Right cardiac atrium (tissue), 5 donors: ENCODE results near the gene PTPRG. TPM values are rescaled to one million over a fixed set of nuclear protein-coding genes. Genes with fewer than 3 reads are reported as not detected.
A peak's percentile ranks its signal among the peaks of the same experiment; 100 is the strongest.

Source experiments
- ATAC-seq, 2 donors: fragments of 200-7000 bp; cut with Tn5 transposase; one replicate each; pipeline versions ENCODE4 v1.8.0 to v1.9.1; 2020; ENCODE audit warnings: moderate library complexity in 2 of 2, mild to moderate bottlenecking in 1 of 2
- DNase-seq, 3 donors: peaks; one replicate each; pipeline ENCODE4 v3.0.0-alpha.2; 2020
- H3K27ac ChIP-seq: one replicate; pipeline ENCODE4 v1.5.1; 2013; ENCODE audit warnings: mild to moderate bottlenecking, low read length, control low read depth, moderate library complexity
- H3K27me3 ChIP-seq: one replicate; pipeline ENCODE4 v1.6.1; 2013; ENCODE audit not compliant: control insufficient read depth, insufficient read depth
- H3K4me1 ChIP-seq: one replicate; pipeline ENCODE4 v1.6.1; 2013; ENCODE audit warnings: low read length; ENCODE audit not compliant: control insufficient read depth, insufficient read depth
- H3K4me3 ChIP-seq: one replicate; pipeline ENCODE4 v1.5.1; 2013; ENCODE audit warnings: low read length, control low read depth
- H3K9me3 ChIP-seq: one replicate; pipeline ENCODE4 v1.6.1; 2013; ENCODE audit warnings: low read length; ENCODE audit not compliant: control insufficient read depth
- WGBS: extraction: QIAGEN DNeasy Blood & Tissue Kit; methylation state at CpG from one replicate; pipeline ENCODE4 v1.1.7; 2013; 5-methylcytosine and 5-hydroxymethylcytosine counted together
- intact Hi-C, 4 donors: fragments of 100-400 bp; cut with DNase I; formaldehyde crosslinking; loops; one replicate each; pipeline versions ENCODE4 v1.11.0 to v1.14.0; 2022 to 2023
- polyA plus RNA-seq: library from polyadenylated mRNA; stranded (reverse); fragments of 200-250 nt; gene quantifications from one replicate; pipeline ENCODE4 v1.2.3, GENCODE V29; 2013
- total RNA-seq, 4 donors: library from RNA; stranded (reverse); fragmentation: NEBNext Ultra II Directional; extraction: Animal tissue kit (Norgen Biotek cat#: 25700); gene quantifications; one replicate each; pipeline ENCODE4 v1.2.1, GENCODE V29; 2021
- donor health status: healthy with polysubstance abuse.
- donor health status: DM: no; HTN: yes; CAD: no.
- donor health status: DM: no; HTN: no; CAD: no.
- donor health status: DM: no; HTN: yes; CAD: no; lungs with severe emphysema.
- donor health status: DM: yes; HTN: yes; CAD: no.

Gene PTPRG
- total and polyA plus RNA-seq, 5 donors, result 8.6 to 50.7 (median 32.3) TPM

DNA sequence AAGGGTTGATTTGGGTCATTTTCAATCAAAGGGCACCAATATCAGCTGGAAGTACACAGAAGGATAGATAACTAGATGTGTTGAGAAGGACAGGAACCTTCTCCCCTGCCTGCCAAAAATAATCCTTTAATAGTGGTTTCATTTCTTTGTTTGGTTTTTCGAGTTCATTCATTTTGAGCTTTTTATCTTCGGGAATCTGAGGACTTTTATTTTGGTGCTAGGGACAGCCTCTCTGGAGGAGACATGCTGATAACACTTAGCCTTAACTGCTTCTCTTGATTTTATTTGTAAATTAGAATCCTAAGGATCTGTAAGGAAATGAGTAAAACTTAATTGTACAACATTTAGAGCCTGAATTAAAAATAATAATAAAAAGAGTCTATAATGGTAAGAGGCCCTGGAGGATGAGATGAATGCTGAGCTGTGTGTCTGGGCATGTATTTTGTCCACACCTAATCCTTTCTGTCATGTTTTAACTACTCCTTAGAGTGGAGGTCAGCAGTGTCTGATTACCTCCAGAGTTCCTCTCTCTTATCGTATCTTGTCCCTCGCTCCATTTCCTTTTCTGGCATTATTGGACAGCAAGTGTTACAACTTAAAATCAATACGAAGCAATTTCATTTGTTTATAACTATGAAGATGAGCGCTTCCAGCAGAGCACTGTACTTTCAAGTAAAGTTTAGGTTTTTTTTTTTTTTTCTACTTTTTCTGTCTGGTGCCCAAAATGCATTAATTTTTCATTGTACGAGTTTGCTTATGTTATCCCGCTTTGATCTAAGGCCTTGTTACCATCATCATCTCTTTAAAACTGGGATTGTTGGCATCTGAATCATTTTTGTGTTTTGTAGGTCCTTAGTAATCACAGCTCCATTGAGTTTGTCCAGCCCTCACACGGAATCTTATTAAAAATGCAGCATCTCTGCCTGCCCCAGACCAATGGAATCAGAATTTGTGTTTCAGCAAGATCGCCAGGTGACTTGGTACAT, 22.8 kb downstream of the PTPRG start:
- Histone ChIP-seq H3K4me3 (no peak overlapping the region), H3K27ac (no peak overlapping the region), H3K27me3 (no peaks in the 10 kb centered on the region), H3K4me1 (peaks cover 9% of the 10 kb centered on the region), H3K9me3 (no peaks in the 10 kb centered on the region)
- 69% methylated on average over 10 of the region's 10 CpGs for WGBS
- no peak for ATAC-seq
- intact Hi-C loops, result no loop called here
- DNase-seq, result no peak

DNA sequence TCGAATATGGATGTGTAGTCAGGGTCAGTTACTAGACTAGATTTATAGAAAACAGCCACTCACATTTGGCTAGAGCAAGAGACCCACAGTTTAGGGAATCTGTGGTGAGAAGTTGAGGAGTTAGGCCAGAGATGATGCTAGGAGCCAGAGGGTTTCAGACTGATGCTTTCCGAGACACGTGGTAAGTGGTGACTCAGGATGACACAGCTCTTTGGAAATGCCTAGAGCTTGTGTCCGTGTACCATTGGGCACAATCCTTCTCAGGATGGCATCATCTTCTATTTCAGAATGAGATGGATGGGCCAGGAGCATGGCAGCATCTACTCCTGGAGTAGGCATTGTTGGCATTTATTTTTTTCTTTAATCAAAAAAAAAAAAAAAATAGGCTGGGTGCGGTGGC, 28.5 kb downstream of the PTPRG start:
- Histone ChIP-seq H3K9me3 (no peaks in the 10 kb centered on the region), H3K27ac (no peak overlapping the region), H3K4me3 (no peak overlapping the region), H3K27me3 (no peaks in the 10 kb centered on the region), H3K4me1 (peaks cover 12% of the 10 kb centered on the region)
- intact Hi-C loops, result loop anchor here in 2 of 4 donors (10.0 kb wide), 2 partner anchors 55 to 105 kb away; no protein-coding TSS in a partner anchor
- 88% methylated on average over 5 of the region's 5 CpGs for WGBS
- ATAC-seq (peak in 1 of 2 donors; percentile 10), DNase-seq (no peak)

DNA sequence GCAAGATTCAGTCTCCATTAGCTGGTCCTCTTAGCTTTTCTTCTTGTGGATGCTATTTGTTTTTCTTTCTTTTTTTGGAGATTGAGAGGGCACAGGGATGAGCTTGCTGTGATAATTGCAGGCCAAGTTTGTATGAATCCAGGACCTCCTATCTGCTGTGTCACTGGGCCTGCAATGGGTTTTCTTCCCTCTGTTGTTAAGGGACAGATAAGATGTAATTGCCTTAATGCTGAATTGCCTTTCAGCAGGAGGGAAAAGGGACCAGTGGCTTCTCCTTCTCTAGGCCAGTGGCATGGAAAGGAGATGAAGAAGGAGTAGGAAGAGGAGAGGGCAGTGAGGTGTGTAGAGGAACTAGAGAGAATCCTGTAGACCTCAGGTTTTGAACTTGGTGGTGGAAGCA, 29.9 kb downstream of the PTPRG start:
- intact Hi-C loops, result loop anchor here in 2 of 4 donors (10.0 kb wide), 2 partner anchors 54 to 104 kb away; no protein-coding TSS in a partner anchor
- Histone ChIP-seq H3K27me3 (no peaks in the 10 kb centered on the region), H3K4me1 (peaks cover 12% of the 10 kb centered on the region), H3K4me3 (no peak overlapping the region), H3K27ac (no peak overlapping the region), H3K9me3 (no peaks in the 10 kb centered on the region)
- DNase-seq (no peak), ATAC-seq (no peak)

DNA sequence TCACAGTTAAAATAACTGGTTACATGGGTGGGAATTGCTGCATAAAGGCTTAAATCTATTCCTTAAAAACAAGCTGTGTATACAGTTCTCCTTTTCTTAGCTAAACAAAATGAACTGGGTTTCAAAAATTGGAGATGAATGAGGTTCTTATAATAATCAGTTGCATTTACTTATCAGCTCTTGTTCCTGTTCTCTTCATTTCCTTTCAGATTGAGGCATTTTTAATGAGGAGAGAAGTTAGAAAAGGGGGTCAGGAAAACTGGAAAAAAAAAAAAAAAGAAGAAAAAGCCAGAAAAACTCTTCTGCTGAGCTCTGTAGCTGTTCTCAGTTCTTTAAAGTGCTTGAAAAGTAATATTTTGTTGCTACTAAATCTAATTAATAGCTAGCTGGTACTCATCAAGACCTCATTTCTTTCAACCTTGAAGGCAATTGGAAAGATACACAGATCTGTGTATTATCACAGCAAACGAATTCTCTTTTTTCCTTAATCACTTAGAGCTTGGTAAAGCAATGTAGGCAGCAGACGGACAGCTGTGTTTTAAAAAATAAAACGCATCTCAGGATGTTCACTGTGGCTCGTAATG, 32.2 kb downstream of the PTPRG start:
- WGBS, result 51% methylated on average over 4 of the region's 4 CpGs
- ATAC-seq, result no peak
- Histone ChIP-seq H3K4me3 (no peak overlapping the region), H3K27ac (no peak overlapping the region), H3K9me3 (no peaks in the 10 kb centered on the region), H3K4me1 (peaks cover 13% of the 10 kb centered on the region), H3K27me3 (no peaks in the 10 kb centered on the region)
- DNase-seq, result no peak
- intact Hi-C loops, result loop anchor here in 2 of 4 donors (10.0 kb wide), 2 partner anchors 51 to 101 kb away; no protein-coding TSS in a partner anchor

DNA sequence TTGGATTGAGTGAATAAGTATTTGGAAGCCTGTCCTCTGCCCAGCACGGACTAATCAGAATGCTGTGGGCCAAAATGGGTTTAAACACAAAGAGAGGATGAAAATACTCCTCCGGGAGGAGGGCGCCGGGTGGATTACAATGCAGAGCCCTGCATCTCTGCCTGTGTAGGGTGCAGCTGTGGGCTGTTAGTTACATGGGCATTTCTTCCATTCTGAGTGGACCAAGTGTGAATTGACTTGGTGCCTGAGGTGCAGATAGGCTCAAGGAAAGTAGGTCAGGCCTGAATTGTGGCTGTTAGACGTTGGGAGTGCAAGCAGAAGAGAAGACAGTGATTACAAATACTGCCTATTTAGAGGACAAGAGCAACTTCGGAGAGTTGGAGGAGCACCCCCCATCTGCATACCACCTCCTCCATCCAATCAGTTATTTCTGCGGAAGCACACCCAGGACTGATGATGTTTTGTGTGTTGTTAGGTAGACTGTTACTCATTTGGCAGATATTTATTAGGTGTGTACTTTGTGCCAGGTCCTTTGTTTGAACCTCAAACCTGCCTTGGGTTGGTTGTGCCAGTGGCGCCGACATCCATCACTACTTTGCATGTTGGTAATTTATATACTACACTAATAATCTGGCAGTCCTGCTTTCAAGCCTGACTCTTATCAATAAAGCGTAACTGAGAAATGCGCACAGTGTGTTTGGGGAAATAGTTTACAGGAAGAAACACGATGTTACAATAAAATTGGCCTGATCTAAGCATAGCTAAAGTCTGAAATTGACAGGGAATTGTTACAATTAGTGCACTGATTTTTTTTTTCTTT, 33.0 kb downstream of the PTPRG start:
- 46% methylated on average over 12 of the region's 12 CpGs for WGBS
- peak; percentile 63 to 69 for ATAC-seq
- Histone ChIP-seq H3K27me3 (no peaks in the 10 kb centered on the region), H3K4me1 (peaks cover 13% of the 10 kb centered on the region), H3K4me3 (no peak overlapping the region), H3K9me3 (no peaks in the 10 kb centered on the region), H3K27ac (peak overlapping the region; percentile 31)
- intact Hi-C loops, result loop anchor here in 2 of 4 donors (10.0 kb wide), 2 partner anchors 50 to 100 kb away; no protein-coding TSS in a partner anchor
- no peak for DNase-seq

DNA sequence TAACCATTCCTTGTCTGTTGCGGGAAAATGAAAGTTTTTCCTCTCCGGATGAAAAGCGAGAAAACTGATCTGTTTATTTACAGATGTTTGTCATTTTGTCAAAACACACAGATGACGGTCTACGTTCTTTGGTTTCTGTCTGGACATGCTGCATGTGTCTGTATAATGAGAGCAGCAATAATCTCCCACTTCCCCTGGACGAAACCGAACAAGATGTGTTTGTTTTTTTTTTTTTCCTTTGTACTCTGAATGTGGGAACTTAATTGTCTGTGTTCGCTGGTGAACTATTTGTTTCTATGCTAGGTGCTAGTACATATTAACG, 33.6 kb downstream of the PTPRG start:
- H3K27me3 ChIP-seq, result no peaks in the 10 kb centered on the region
- H3K4me1 ChIP-seq, result peaks cover 13% of the 10 kb centered on the region
- ATAC-seq, result no peak
- no peak overlapping the region for H3K27ac ChIP-seq
- H3K9me3 ChIP-seq, result no peaks in the 10 kb centered on the region
- 41% methylated on average over 9 of the region's 9 CpGs for WGBS
- H3K4me3 ChIP-seq, result no peak overlapping the region
- intact Hi-C loops, result loop anchor here in 2 of 4 donors (10.0 kb wide), 2 partner anchors 50 to 100 kb away; no protein-coding TSS in a partner anchor
- DNase-seq, result no peak

DNA sequence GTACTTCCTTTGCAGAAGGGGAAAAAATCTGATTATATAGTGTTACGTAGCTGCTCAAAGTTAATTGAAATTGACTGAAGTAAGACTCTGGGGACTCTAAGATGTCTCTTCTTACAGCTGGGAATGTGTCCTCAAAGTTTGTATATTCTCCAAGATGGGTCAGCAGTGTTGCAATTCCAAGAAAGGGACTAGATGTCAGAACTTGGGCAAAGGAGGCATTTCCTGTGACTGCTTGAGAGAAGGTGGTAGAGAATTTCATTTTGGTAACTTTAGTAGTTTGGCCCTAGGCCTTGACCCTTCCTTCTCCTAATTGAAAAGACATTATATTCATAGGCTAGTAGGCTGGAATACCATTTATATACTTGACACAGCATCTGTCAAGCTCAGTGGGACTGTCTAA, 33.9 kb downstream of the PTPRG start:
- peaks cover 13% of the 10 kb centered on the region for H3K4me1 ChIP-seq
- no peak overlapping the region for H3K4me3 ChIP-seq
- H3K9me3 ChIP-seq, result no peaks in the 10 kb centered on the region
- intact Hi-C loops, result loop anchor here in 2 of 4 donors (10.0 kb wide), 2 partner anchors 50 to 100 kb away; no protein-coding TSS in a partner anchor
- WGBS, result 0% methylated on average over 1 of the region's 1 CpG
- H3K27ac ChIP-seq, result no peak overlapping the region
- peak in 1 of 2 donors; percentile 22 for ATAC-seq
- H3K27me3 ChIP-seq, result no peaks in the 10 kb centered on the region
- DNase-seq, result no peak

GRCh38 chr3:61595826-61596225, 34.5 kb downstream of the PTPRG start:
- intact Hi-C loops, result loop anchor here in 2 of 4 donors (10.0 kb wide), 2 partner anchors 49 to 99 kb away; no protein-coding TSS in a partner anchor

GRCh38 chr3:61597906-61598305, 36.5 kb downstream of the PTPRG start:
- WGBS, result 79% methylated on average over 7 of the region's 7 CpGs
- ATAC-seq, result no peak
- Histone ChIP-seq H3K27me3 (no peaks in the 10 kb centered on the region), H3K4me1 (peaks cover 11% of the 10 kb centered on the region), H3K4me3 (no peak overlapping the region), H3K27ac (no peak overlapping the region), H3K9me3 (no peaks in the 10 kb centered on the region)
- no peak for DNase-seq
- intact Hi-C loops, result loop anchor here in 2 of 4 donors (10.0 kb wide), 2 partner anchors 47 to 97 kb away; no protein-coding TSS in a partner anchor

More at GRCh38 chr3:61595826-61596225, 34.5 kb downstream of the PTPRG start:
- Histone ChIP-seq H3K4me3 (no peak overlapping the region), H3K27me3 (no peaks in the 10 kb centered on the region), H3K9me3 (no peaks in the 10 kb centered on the region), H3K27ac (no peak overlapping the region), H3K4me1 (peaks cover 13% of the 10 kb centered on the region)
- ATAC-seq (no peak), DNase-seq (no peak)
- WGBS, result 66% methylated on average over 3 of the region's 3 CpGs

- H3K4me3 ChIP-seq, result no peak overlapping the region
- intact Hi-C loops, result no loop called here
- H3K27ac ChIP-seq, result no peak overlapping the region
- ATAC-seq, result no peak
- H3K9me3 ChIP-seq, result no peaks in the 10 kb centered on the region
- peaks cover 4% of the 10 kb centered on the region for H3K4me1 ChIP-seq
- H3K27me3 ChIP-seq, result no peaks in the 10 kb centered on the region
- 89% methylated on average over 2 of the region's 2 CpGs for WGBS
- DNase-seq, result no peak
These were observed 38.8 kb downstream of the PTPRG start for GRCh38 chr3:61600195-61600594.
